ENCODE data around the gene GPR61.

The GPR61 gene

GRCh38 chr1:109530457-109531087 is 9.1 kb upstream of the GPR61 start:
- H3K4me3 ChIP-seq (ENCODE audit: low read depth, low read length), result no peak overlapping the region
- TF ChIP-seq CTCF (IDR thresholded peaks at IDR 0.05; ENCODE audit: low read depth, low read length), result no peak

GRCh38 chr1:109531380-109531779 is 8.3 kb upstream of the GPR61 start:
- H3K4me3 ChIP-seq (ENCODE audit: low read depth, low read length), result no peak overlapping the region
- TF ChIP-seq CTCF (IDR thresholded peaks at IDR 0.05; ENCODE audit: low read depth, low read length), result no peak

- TF ChIP-seq CTCF (IDR thresholded peaks at IDR 0.05; ENCODE audit: low read depth, low read length), result no peak
- no peak overlapping the region for H3K4me3 ChIP-seq (ENCODE audit: low read depth, low read length)
Measured at GRCh38 chr1:109531826-109532364, 7.8 kb upstream of the GPR61 start.

GRCh38 chr1:109532365-109533136 is 7.1 kb upstream of the GPR61 start:
- H3K4me3 ChIP-seq (ENCODE audit: low read depth, low read length), result peak overlapping the region; percentile 13; the same call in 1 of the 2 replicates
- TF ChIP-seq CTCF (IDR thresholded peaks at IDR 0.05; ENCODE audit: low read depth, low read length), result peak; percentile 94

- H3K4me3 ChIP-seq (ENCODE audit: low read depth, low read length), result no peak overlapping the region
- TF ChIP-seq CTCF (IDR thresholded peaks at IDR 0.05; ENCODE audit: low read depth, low read length), result no peak
Measured at GRCh38 chr1:109534307-109534858, 5.3 kb upstream of the GPR61 start.

GRCh38 chr1:109535481-109535880 is 4.2 kb upstream of the GPR61 start:
- no peak for TF ChIP-seq CTCF (IDR thresholded peaks at IDR 0.05; ENCODE audit: low read depth, low read length)
- H3K4me3 ChIP-seq (ENCODE audit: low read depth, low read length), result no peak overlapping the region
